UCSD-AML1 (cell line): Measurements from ENCODE around the gene TACR2.
A peak's percentile ranks its signal among the peaks of the same experiment; 100 is the strongest.

ENCODE experiments used
- DNase-seq: peaks from one replicate; lab custom pipeline; 2025; ENCODE audit not compliant: unreplicated experiment; lab: John Stamatoyannopoulos, UW

TACR2 gene

DNA sequence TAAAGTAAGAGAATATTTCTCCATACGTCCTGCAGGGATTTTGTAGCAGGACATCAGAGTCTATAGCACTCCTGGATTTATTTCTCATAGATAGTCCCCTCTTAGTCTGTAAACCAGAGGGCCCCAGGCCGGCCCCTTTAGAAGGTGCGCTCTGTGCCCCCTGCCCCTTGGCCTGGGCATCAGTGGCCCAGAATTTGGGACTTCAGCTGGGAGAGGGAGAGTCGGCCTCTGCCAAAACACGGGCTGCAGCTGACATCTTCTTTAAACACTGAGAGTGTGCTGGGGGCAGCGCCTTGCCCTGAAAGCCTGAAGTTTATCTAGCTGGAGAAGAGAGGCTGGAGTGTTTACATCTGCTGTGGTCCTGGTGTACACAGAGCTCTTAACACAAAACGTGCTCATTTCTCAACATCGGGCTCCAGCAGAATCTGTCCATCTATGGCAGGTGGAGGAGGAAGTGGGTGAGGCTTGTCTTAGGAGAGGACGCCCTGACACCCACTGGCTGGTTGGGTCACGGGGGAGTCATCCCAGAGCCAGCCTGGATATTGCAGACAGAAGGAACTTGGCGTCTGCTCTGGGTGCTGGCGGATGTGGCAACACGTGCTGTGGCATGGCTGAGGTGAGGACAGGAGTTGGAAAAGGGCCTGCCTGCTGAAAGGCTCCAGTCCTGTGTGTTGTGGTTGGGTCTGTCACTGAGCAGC, 5.0 kb upstream of the TACR2 start:
- peak; percentile 57 for DNase-seq

DNA sequence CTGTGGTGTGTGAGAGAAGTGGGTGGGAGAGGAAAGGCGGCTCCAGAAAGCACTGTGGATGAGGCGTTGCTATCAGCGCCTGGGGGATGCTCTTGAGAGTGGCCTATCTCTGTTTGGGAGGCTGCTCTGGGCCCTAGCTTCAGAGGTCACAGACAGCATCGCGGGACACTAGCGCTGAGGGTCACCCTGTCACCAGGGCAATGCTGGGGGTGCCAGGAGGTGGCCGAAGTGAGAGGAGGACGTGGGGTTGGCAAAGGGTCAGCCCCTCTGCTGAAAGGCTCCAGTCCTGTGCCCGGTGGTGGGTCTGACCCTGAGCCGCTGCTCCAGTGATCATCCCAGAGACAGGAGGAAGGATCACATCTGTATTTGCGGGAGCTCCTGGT, 3.0 kb upstream of the TACR2 start:
- no peak for DNase-seq

DNA sequence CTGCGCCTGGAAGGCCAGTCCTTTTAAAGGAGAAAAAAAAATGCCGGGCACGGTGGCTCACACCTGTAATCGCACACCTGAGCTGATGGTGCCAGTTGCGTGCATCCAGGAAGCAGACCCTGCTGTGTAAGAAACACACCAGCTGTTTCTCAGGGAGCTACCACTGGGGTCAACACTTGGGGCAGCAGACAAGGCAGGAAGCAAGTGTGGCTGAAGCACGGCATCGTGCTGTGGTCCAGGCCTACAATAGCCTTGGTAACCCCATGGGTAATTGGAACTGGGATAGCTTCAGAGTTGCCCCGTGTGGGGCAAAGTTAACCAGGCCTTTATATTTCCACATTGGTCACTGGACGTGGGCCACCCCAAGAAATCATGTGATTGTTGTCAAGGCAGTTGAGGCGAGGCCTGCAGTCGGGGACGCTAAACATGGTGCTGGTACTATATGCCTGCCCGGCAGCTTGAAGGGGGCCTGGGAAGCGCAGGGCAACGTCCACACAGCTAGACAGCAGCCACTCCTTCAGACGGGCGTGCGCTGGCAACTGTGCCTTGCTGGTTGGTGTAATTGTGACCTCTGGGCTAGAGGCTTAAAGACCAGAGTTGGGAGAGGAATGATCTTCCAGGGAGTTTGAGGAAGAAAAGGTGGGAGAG, 2.5 kb upstream of the TACR2 start:
- no peak for DNase-seq

DNA sequence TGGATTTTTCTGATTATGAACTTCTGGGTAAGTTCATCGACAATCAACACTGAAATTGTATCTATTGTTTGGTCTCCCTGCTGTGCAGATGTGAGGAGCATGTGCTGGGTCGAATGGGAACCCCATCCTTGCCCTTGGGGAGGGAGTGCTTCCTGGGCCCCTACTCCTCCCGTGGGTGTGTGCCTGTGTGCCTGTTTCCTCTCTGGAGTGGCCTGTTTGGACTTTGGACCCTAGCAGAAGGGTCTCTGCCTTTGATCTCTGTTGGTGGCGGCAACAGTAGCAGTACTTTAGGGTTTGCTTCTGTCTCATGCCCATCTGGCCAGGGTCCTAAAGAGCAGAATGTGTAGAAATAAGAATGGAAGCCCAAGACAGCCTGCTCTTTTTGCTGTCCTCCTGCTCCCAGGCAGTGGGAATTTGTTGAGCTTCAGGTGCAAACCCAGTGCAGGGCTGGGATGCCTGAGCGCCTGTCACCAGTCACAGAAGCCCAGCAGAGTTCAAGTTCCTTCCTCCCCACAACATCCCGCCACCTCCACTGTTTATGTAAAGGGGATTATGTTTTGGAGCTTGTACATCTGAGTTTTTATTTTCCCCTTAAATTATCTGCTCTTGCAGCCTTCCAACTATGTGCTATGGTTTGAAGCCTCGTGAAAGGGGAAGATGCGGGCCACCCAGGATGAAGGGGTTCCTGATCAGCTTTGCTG, 1.5 kb upstream of the TACR2 start:
- no peak for DNase-seq

DNA sequence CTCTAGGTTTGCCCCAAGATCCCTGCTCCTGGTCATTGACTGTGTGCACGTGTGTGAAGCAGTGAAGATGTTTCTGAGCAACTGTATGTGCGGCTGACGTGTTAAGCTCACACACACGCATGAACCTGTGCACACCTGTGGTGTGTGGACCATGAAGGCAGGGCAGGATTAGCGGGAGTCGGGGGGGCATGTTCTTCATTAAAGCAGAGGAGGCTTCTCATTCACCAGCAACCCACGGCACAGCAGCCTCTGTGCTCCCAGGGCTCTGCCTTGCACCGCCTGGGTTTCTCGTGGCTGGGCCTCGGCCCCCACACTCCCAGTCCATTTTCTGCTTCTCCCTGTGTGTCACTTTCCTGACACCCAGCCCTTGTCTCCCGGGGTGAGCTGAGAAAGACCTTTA, 824 bp upstream of the TACR2 start:
- no peak for DNase-seq

DNA sequence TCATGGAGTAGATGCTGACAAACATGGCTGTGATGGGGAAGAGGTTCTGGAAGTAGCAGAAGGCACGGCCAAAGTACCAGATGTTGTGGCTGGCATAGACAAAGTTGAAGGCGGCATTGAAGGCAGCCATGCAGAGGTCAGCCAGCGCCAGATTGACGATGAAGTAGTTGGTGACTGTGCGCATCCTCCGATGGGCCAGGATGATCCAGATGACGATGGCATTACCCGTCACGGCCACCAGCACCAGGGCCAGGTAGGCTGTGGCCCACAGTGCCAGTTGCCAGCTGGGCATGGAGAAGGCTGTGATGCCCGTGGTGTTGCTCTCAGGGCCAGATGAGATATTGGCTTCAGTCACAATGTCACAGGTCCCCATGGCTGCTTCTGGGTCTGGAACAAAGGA, 767 bp downstream of the TACR2 start:
- no peak for DNase-seq

DNA sequence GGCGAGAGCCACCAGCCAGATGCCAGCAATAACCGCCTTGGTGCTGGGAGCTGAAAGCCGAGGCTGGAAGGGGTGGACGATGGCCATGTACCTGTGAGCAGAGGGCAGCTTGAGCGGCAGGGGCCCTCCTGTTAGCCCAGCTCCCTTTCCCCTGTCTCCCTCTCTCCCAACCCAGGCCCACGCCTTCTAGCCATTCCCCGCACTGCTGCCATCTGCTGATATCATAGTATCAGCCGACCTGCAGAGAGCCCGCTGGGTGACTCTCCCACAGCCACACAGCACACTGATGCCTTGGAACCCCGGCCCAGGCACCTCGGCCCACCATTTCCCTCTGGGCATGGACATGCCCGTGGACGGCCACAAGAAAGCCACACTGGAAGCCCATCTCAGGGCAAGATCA, 1.7 kb downstream of the TACR2 start:
- no peak for DNase-seq

DNA sequence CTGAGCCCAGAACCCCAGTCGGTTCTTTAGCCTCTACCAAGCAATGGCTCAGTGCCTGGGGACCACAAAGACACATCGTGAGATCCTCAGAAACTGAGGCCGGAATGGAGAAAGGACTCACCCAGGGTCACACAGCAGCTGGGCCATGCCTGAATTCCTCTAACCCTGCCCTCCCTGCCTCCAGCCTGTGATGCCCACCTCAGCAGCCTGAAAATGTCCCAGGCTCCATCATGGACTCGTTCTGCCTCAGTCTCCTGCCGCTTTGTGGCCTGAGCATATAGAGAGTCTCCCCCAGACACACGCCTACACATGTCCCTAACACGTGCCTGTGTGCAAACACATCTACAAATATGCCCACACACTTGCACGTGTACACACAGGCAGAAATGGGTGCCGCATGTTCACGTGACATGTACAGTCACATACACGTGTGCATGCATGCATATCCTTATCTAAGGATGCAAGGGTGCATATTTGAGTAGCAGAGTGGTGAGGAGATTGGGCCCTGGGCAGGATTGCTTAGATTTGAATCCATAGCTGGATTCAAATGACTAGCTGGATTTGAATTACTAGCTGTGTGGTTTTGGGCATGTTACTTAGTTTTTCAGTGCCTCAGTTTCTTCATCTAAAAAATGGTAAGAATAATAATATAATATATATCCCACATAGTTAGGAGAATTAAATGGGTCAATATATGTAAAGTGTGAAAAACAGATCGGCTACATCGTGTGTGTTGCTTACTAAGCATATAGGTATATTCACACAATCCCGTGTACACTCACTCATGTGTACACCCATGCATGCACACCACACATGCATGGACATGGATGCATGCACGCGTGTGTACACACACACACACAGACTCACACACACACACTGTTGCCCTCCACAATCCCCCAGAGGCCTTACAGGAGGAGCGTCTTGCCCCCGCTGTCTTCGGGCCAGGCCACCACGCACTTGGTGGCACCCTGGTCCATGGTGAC, 2.4 kb downstream of the TACR2 start:
- no peak for DNase-seq

DNA sequence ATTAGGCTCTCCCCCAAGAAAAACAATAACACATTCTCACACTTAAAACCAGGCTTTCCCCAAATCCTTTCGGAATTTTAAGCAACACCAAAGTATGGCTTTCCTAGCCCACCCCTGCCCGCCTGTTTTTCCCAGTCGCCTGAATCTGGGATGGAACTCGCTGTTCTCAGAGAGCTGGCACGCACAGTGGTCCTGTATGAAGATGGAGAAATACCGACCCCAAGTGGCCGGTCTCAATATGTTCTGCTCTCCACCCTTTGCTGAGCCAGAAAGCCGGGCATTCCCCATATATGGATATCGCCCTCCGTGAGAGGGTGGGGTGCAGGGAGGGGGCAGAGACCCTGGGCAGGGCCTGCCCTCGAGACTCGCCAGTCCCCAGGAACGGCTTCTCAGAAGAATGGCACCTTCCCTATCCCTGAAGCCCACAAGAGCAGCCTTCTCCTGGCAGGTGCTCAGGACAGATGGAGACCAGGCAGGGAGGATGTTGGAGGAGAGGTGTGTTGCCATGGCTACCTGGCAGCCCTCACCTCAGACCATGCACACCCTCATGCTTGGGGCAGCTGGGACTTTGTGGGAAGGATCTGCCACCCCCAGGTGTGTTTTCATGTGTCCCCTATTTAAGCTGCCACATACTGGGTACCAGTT, 3.4 kb downstream of the TACR2 start:
- peak; percentile 45 for DNase-seq

DNA sequence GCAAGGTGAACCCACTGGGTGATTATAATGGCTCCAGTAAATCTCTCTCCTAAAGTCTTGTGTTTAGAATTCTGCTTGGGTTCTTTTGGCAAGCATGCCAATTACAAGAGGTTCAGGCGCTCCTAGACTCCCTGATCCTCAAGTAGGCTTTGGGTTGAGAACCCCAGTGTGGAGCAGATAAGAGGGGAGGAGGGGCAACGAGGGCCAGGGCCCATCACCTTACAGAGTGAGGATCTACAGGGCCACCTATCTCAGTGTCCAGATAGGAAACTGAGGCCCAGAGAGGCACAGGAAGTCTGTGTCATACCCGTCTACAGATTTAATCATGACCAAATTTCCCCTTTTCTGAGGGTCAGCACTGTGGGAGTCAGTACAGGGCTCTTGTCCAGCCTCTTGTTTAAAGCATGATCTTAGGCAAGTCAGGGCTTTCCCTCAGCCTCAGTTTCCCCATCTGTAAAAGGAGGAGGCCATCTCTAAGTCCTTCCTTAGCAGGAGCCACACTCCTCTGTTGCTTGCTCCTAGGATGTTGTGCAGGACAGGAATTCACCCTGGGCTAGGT, 4.4 kb downstream of the TACR2 start:
- DNase-seq = no peak

DNA sequence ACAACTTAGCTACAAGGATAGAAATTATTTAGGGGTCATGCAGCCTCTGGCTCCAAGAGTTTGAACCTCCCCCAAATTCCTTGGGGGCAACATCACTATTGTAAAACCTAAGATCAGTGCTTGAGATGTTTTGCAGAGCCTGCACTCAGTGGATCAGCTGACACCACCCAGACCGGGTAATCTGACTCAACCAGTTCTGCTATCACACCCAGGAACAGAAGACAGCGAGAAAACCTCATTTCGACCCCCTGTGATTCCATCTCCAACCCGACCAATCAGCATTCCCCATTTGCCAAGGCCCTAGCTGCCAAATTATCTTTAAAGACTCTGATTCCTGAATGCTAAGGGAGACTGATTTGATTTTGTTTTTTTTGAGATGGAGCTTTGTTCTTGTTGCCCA, 5.2 kb downstream of the TACR2 start:
- DNase-seq = no peak

DNA sequence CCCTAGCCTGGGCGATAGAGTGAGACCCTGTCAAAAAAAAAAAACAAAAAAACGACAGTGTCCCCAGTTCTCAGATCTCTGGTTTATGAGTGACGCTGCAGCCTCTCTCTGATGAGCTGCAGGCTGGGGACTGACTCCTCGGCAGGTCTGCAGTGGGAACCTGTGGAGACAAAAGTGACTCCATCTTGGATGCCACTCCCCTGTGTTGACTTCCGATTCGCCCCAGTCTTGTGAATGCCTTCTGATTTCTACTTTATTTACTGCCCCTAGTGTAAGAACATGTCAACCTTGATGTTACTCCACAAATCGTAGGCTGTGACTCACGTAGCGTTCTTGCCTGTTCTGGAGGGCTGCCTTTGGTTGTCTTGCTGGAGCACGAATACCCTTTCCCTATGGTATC, 6.2 kb downstream of the TACR2 start:
- DNase-seq = no peak

DNA sequence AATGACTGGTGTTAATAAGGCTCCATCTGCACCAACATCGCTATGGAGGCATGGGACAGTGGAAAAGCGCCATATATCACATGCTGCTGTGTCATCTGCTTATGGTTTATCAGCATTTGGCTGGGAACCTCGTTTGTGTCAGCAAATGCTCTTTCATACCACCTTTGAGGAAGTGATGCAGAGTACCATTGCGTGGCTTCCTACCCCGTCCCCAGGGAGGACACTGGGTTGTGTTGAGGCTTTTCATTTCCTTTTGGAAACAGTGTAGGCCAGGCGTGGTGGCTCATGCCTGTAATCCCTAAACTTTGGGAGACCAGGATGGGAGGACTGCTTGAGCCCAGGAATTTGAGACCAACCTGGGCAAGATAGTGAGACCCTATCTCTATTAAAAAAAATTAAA, 6.8 kb downstream of the TACR2 start:
- peak; percentile 51 for DNase-seq

DNA sequence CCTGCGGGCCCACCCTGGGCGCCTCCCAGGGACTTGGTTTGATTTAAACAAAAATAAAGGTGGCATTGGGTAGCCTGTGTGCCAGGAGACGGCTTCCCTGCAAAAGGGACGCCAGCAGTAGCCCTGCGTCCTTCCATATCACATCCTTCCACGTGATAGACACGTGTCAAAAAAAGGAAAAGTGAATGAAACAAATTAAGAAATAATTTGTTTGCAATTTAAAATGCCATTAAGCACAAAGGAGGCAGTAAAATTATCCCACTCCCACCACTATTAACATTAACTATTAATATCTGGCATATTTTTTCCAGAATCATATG, 7.6 kb downstream of the TACR2 start:
- no peak for DNase-seq

DNA sequence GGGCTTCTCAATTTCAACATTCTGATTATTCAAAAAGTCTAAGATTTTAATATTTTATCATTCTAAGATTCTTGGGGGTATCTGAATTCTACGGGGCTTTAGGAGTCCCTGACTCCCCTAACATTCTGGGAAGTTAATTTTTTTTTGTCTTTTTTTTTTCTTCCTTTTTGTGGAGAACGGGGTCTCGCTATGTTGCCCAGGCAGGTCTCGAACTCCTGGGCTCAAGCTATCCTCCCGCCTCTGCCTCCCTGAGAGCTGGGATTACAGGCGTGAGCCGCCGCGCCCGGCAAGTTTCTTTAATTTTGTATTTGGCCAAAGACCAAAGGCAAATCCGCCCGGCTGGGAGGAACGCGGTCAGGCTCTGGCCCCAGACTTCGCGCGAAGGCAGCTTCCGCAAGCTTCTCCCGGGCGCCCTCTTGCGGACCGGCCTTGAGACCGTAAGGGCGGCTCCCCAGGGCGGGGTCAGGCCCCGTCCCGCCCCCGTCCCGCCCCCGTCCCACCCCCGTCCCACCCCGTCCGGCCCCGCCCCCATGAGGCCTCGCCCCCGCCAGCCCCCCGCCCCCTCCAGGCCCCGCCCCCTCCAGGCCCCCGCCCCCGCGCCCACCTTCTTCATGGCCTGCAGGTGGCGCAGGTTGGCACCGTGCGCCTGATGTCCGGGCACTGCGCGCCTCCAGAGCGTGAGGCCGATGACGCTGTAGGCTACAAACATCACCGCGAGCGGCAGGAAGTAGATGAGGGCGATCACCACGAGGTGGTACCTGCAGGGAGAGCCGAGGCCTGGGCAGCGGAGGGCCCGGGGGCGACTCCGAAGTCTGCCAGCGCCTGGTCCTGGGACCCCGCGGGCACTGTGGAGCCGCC, 8.2 kb downstream of the TACR2 start:
- peak; percentile 92 for DNase-seq

DNA sequence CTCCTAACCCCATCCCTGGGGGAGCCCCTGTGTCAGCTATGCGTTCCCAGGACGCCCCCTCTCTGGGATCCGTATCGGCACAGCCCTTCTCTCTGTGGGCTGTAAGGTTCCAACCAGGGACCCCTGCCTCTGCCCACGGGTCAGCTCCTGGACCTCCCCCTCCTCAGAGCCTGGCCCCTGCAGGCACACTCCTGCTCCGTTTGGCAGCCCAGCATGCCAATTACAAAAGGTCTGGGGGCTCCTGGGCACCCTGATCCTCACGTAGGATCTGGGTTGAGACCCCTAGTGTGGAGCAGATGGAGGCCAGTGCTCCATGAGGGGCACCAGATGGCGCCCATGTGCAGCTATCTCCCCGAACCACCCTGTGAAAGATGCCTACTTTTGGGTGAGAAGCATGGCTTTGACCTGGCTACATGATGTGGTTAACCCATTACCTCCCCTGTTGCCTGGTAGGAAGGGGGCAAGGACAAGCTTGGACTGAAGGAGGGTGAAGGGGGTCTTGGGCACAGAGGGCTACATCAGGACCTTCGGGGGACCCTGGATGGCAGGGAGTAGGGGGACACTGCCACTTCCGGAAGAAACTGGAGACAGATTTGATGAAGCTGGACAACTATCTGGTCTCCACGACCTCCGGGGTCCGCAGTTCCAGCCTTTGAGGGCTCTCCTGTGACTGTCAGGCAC, 9.0 kb downstream of the TACR2 start:
- DNase-seq = peak; percentile 49

DNA sequence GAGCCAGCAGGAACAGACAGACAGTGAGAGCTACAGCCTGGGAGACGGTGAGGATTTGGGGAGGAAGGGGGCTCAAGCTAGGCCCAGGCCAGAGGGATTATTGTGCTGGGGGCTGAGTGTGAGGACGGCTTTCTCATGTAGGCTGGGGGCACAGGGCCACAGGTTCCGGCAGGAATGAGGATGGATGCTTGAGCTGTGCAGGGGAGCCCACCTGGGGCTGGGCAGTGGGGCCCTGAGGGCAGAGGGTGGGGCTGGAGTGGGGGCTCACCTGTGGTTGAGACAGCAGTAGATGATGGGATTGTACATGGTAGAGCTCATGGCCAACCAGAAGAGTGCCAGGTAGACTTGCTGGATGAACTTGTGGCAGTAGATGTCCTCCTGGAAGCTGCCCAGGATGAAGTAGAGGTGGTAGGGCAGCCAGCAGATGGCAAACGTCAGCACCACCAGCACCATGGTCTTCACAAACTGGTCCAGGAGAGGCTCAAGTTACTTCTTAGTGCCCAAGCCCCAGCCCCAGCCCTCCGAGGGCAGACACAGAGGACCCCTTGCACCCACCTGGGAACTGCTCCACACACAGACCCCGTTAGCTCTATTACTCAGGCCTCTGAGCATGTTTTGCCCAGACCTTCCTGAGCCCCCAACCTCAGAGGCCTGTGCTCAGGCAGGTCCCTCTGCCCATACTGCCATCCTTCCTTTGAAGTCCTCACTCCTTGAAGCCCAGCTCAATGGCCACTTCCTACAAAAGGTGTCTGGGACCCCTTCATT, 9.7 kb downstream of the TACR2 start:
- no peak for DNase-seq

DNA sequence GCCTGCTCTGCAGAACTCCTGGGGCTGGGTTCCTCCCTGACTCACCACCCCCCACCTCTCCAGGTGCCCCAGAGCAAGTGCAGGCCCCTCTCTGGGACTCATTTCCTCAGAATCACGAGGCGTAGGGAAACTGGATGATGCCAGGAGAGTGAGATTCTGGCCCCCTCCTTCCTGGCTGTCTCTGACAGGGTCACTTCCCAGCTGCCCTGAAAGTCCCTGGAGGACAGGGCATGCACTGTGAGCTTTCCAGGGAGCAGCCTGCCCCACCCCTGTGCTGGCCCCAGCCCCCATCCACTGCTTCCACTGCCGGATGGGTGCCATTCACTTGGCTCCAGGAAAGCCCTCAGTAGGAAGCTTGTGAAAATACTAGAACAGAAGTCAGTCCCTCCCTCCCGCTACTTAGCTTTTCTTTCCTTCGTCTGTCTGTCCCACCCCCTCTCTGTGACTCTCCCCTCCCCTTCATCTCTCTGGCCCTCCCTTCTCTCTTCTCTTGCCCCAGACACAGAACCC, 10.4 kb downstream of the TACR2 start:
- no peak for DNase-seq
